ENCODE measurements around the gene CABLES1. TPM values are rescaled to one million over a fixed set of nuclear protein-coding genes. Genes with fewer than 3 reads are reported as not detected.

CABLES1 gene
- total and polyA plus RNA-seq, 2 of the 4 experiments (the other 2 are of a cell fraction), result 4.7 to 5.7 TPM

GRCh38 chr18:23172591-23173380, 37.5 kb downstream of the CABLES1 start:
- Histone ChIP-seq H3K9ac (ENCODE audit: low read depth, low read length) (no peak overlapping the region), H2BK20ac (ENCODE audit: low read depth, low read length) (no peak overlapping the region), H3K4me3 (ENCODE audit: insufficient read depth, low read depth, low read length) (no peak overlapping the region), H3K79me1 (ENCODE audit: low read depth in 1 of 2, low read length in 2 of 2) (peaks cover 47 to 85% of the 10 kb centered on the region in 2 experiments), H2AFZ (replicated peaks; ENCODE audit: low read length, poor library complexity) (no peak overlapping the region), H3K9me1 (ENCODE audit: insufficient read depth, low read length) (peaks cover 28% of the 10 kb centered on the region), H2BK120ac (ENCODE audit: low read depth, low read length) (no peak overlapping the region), H4K20me1 (ENCODE audit: insufficient read depth, low read length) (peaks cover 66% of the 10 kb centered on the region), H3K56ac (ENCODE audit: extremely low read depth, insufficient read depth, low read length) (no peak overlapping the region), H4K91ac (ENCODE audit: insufficient read depth, low read depth, low read length) (peak overlapping the region; percentile 26; the same call in 1 of the 2 replicates), H3K4ac (ENCODE audit: low read depth, low read length) (no peak overlapping the region), H3K4me2 (ENCODE audit: low read depth, low read length) (no peak overlapping the region), H3K23ac (ENCODE audit: low read depth, low read length) (no peak overlapping the region; the same call in 1 of the 2 replicates), H3K9me3 (ENCODE audit: control insufficient read depth, insufficient read depth, low read length) (no peaks in the 10 kb centered on the region), H2BK5ac (ENCODE audit: low read depth, low read length, poor library complexity, severe bottlenecking) (no peak overlapping the region), H2AK9ac (replicated peaks; ENCODE audit: low read depth, low read length, poor library complexity) (no peak overlapping the region), H3K14ac (replicated peaks; ENCODE audit: low read depth, low read length) (no peak overlapping the region), H4K5ac (ENCODE audit: low read depth, low read length) (no peak overlapping the region), H4K8ac (ENCODE audit: low read depth in 2 of 2, low read length in 2 of 2) (no peak overlapping the region), H3K36me3 (ENCODE audit: control insufficient read depth, insufficient read depth, low read length) (peaks cover 7% of the 10 kb centered on the region), H3K4me1 (ENCODE audit: control insufficient read depth, insufficient read depth, low read length) (peaks cover 5% of the 10 kb centered on the region; the same call in 1 of the 2 replicates), H3K18ac (ENCODE audit: low read depth, low read length) (no peak overlapping the region; the same call in 1 of the 2 replicates), H3K27ac (ENCODE audit: insufficient read depth, low read length) (no peak overlapping the region), H2BK15ac (ENCODE audit: low read depth, low read length) (no peak overlapping the region), H3K27me3 (ENCODE audit: control insufficient read depth, insufficient read depth, low read length) (no peaks in the 10 kb centered on the region), H2AK5ac (ENCODE audit: low read depth, low read length) (no peak overlapping the region; the same call in 1 of the 2 replicates)
- WGBS, 2 experiments (ENCODE audit: extremely low coverage in 2 of 2, insufficient read length in 1 of 2), result 86% methylated on average over 2 of the region's 14 CpGs; no CpG with 5 or more reads in 1 of the 2 experiments
- dilution Hi-C loops (cut with HindIII; ENCODE audit: low sequenced_read_pairs, unreplicated experiment), result no loop called here
- in situ Hi-C loops (cut with MboI; ENCODE audit: low sequenced_read_pairs), result no loop called here
- TF ChIP-seq MAFK (IDR thresholded peaks at IDR 0.05; ENCODE audit: low read depth, low read length), result no peak
- TF ChIP-seq, protein P1, sequence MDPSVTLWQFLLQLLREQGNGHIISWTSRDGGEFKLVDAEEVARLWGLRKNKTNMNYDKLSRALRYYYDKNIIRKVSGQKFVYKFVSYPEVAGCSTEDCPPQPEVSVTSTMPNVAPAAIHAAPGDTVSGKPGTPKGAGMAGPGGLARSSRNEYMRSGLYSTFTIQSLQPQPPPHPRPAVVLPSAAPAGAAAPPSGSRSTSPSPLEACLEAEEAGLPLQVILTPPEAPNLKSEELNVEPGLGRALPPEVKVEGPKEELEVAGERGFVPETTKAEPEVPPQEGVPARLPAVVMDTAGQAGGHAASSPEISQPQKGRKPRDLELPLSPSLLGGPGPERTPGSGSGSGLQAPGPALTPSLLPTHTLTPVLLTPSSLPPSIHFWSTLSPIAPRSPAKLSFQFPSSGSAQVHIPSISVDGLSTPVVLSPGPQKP (IDR thresholded peaks at IDR 0.05; ENCODE audit: borderline replicate concordance, low read depth, low read length), result no peak
- no peak for TF ChIP-seq POLR2A (IDR thresholded peaks at IDR 0.05; ENCODE audit: low read depth, low read length)
- TF ChIP-seq CHD1 (IDR thresholded peaks at IDR 0.05; ENCODE audit: low read depth, low read length), result no peak
- ATAC-seq (ENCODE audit: low read depth) (no peak), DNase-seq (no peak)
- ChIA-PET POLR2A (ENCODE audit: unreplicated experiment) (no interaction called here), CTCF (no interaction called here)
- intact Hi-C loops (cut with micrococcal nuclease), result no loop called here
- no TSS peak for BruUV-seq (replicated peaks)
